DLD1 (cell line): ENCODE results near the gene COL27A1.
"Not testable (repeated sequence)": the region's sequence is repeated elsewhere in the genome, so short reads cannot be mapped to it uniquely, and the experiment has no call there.

Source experiments
- in situ Hi-C: cut with HindIII; loops from 2 replicates; pipeline ENCODE4 v1.10.0; 2017; ENCODE audit warnings: low sequenced_read_pairs

The COL27A1 gene

DNA sequence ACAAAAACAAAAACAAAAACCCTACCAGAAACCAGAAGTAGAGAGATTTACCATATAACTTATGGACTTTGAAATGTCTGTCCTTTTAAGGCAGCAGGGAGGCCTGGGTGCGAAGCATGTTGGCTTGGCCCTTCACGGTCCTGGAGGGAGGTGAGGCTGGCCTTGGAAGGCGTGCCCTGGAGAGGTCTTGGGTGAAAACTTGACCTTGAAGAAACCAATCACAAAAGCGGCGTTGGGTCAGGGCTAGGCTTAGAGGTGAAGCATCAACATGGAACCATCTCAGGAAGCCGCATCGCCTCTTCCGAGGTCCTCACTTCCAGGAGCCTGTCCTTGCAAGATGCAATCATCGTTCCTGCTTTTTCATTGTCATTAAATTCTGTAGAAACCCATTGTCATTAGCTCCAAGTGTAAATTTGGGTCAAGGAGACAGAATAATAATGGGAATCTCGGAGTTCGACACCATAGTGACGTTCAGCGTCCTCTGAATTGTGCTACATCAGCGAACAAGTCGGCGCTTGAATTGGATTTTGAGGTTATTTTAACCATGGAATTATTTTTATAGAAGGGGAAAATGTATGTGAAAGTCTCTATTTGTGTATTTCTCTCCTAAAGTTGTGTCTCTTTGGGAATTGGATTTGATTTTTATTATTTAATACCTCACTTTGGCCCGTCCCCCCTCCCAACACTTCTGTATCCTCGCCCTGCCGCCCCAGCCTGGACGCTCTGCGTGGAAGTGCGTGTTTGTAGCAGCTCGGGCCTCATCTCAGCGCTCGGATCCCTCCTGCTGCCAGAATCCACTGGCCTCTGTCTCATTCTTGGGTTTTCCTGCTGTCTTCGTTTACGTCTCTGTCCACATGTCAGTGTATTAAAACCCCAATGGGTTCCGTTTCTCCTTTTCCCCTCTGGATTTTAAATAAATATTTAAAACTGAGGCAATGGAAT lies 156.5 kb downstream of the COL27A1 start:
- in situ Hi-C loops = no loop called here

DNA sequence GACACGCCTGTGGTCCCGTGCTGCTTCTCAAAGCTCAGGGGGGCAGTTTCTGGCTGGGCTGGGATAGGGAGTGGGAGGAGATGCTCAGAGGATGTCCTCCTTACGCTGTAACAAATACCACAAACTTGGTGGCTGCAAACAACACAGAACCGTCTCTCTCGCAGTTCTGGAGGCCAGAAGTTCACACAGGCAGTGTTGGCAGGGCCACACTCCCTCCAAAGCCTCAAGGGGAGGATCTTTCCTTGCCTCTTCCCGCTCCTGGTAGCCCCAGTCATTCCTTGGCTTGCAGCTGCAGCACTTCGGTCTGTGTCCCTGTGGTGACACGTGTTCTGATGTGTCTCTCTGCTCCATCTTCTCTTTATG lies 157.2 kb downstream of the COL27A1 start:
- in situ Hi-C loops = no loop called here

- in situ Hi-C loops = no loop called here
Observed at GRCh38 chr9:114313186-114313585, 157.8 kb downstream of the COL27A1 start.

DNA sequence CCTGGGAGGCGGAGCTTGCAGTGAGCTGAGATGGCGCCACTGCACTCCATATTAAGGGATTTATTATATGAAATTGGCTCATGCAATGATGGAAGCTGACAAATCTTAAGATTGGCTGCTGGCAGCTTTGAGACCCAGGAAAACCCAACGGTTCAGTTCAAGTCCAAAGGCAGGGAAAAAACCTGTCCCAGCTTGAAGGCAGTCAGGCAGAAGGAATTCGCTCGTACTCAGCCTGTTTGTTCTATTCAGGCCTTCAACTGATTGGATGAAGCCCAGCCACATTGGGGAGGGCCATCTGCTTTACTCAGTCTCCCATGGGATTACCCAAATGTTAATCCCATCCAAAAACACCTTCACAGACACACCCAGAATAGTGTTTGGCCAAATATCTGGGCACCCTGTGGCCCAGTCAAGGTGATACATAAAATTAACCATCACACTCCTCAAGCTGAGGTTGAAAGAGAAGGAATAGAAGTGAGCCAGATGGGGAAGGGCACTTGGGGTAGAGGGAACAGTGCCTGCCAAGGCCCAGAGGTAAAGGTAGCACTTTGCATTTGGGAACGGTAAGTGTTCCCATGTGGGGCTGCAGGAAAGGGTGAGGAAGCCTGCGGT lies 159.0 kb downstream of the COL27A1 start:
- in situ Hi-C loops = no loop called here

GRCh38 chr9:114314881-114315722 lies 159.8 kb downstream of the COL27A1 start:
- in situ Hi-C loops = no loop called here

DNA sequence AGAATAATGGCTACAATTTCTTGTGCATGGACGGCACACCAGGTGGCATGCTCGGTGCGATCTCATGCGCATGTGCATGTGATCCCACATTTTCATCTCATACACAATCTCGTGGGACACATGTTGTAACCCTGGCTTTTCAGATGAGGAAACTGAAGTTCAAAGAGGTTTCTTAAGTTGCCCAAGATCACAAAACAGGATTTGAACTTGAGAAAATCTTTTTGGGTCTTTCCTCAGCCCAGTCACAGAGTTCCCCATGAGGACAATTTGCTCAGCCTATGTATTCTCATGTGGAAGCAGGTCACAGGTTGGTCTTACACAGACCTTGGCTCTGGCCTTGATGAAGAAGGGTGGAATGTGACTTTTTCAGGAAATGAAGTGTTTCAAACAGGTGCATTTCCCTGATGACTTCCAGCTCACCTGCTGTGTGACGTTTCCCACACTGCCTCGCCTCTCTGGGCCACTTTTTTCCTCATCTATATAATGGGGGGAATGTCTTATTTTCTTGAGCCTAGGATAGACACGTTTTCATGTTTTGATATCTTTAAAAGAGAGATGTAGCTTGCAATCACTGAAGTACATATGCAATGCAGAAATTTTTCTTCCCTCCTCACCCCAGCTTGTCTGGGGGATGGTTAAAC lies 160.5 kb downstream of the COL27A1 start:
- in situ Hi-C loops = no loop called here

- in situ Hi-C loops = no loop called here
Observed at GRCh38 chr9:114316605-114317230, 161.4 kb downstream of the COL27A1 start.

DNA sequence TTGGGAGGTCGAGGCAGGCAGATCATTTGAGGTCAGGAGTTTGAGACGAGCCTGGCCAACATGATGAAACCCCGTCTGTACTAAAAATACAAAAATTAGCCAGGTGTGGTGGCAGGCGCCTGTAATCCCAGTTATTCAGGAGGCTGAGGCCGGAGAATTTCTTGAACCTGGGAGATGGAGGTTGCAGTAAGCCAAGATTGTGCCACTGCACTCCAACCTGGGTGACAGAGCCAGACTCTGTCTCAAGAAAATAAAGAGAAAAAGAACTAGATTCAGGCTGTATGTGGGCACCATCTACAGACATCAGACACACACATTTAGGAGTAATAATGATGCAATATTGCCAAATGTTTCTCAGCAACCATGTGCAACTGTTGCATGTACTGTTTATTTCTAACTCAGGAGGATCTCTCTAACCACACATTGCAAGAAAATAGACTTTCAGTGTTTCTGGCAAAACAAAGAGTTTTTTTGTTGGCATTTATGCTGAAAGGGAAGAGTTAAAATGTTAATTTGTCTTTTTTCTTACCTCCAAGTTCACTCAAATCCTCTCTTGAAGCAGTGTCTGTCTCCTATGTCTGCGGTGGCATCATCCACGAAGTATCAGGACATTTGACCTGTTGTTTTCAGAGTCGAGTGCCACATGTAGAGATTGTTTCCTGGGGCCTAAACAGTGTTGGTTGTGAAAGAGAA lies 162.5 kb downstream of the COL27A1 start:
- in situ Hi-C loops = no loop called here

- in situ Hi-C loops = no loop called here
Observed at GRCh38 chr9:114318416-114318815, 163.1 kb downstream of the COL27A1 start.

GRCh38 chr9:114319147-114319546 lies 163.8 kb downstream of the COL27A1 start:
- in situ Hi-C loops = no loop called here

- in situ Hi-C loops = not testable (repeated sequence)
Observed at GRCh38 chr9:114320710-114321109, 165.4 kb downstream of the COL27A1 start.

- in situ Hi-C loops = no loop called here
Observed at GRCh38 chr9:114321759-114322158, 166.4 kb downstream of the COL27A1 start.

DNA sequence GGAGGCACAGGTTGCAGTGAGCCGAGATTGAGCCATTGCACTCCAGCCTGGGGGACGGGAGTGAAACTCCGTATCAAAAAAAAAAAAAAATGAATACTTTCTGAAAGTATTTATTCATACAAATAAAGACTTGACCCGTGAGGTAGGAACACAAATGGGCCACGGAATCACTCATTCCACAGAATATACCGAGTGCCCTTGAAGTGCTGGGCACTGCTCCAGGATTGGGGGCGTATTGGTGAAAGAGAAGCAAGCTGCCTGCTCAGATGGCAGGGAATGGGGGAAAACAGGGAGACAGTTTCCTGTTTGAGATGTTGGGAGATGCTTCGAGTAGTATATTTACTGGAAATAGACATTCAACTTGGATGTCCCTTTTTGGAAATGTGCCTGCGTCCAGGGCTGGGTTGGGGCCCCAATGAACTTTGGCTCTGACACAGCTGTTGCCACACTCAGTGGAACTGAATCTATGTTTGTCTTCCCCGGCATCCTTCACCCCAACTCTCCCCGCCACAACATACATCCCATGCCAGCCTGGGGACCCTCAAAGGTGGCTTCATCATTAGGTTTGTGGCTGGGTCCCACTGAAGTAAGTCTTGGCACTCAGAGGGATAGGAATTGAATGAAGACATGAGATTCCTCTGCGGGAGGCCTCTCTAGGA lies 167.0 kb downstream of the COL27A1 start:
- in situ Hi-C loops = not testable (repeated sequence)

- in situ Hi-C loops = not testable (repeated sequence)
Observed at GRCh38 chr9:114322831-114323531, 167.6 kb downstream of the COL27A1 start, which contains the start of gene ORM1. Gene ORM1, plus strand, starts transcription at chr9:114323098. Its CDS starts 36 bp downstream, at chr9:114323134.

GRCh38 chr9:114323849-114324248 lies 168.5 kb downstream of the COL27A1 start:
- in situ Hi-C loops = not testable (repeated sequence)

- in situ Hi-C loops = no loop called here
Observed at GRCh38 chr9:114324492-114324891, 169.2 kb downstream of the COL27A1 start.

- in situ Hi-C loops = not testable (repeated sequence)
Observed at GRCh38 chr9:114324965-114325364, 169.6 kb downstream of the COL27A1 start.

- in situ Hi-C loops = not testable (repeated sequence)
Observed at GRCh38 chr9:114325684-114326254, 170.4 kb downstream of the COL27A1 start.
